RPMI7951 (cell line): Measurements from ENCODE around the gene PKD1L1. TPM values are rescaled to one million over a fixed set of nuclear protein-coding genes. Genes with fewer than 3 reads are reported as not detected.
"Not testable (repeated sequence)": the region's sequence is repeated elsewhere in the genome, so short reads cannot be mapped to it uniquely, and the experiment has no call there.

ENCODE experiments used
- DNase-seq: peaks from one replicate; pipeline ENCODE4 v3.0.0-alpha.2; 2012; ENCODE audit warnings: low read depth
- total RNA-seq: library from RNA; depleted of rRNA; stranded (reverse); fragments of >200 nt; shearing (Covaris generic); gene quantifications from 2 replicates; pipeline ENCODE4 v1.2.3, GENCODE V29; 2014

The PKD1L1 gene
- total RNA-seq, 1 experiment from 2014 or later: 0.12 TPM

GRCh38 chr7:47965456-47965855 is 17.2 kb upstream of the PKD1L1 start:
- DNase-seq: no peak

DNA sequence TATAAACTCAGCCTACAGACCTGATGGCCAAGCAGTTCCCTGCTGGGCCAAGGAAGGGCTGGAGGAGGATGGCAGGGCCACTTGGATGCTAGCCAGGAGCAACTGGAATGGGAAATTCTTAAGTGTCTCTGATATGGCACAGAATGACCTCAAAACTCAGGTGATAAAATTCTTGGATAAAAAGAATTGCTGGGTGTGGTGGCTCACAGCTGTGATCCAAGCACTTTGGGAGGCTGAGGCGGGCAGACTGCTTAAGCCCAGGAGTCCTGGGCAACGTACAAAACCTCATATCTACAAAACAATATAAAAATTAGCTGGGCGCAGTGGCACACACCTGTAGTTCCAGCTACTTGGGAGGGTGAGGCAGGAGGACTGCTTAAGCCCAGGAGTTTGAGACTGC is 14.0 kb upstream of the PKD1L1 start:
- DNase-seq: no peak

- DNase-seq: no peak
Observed at GRCh38 chr7:47957156-47957555, 8.9 kb upstream of the PKD1L1 start.

DNA sequence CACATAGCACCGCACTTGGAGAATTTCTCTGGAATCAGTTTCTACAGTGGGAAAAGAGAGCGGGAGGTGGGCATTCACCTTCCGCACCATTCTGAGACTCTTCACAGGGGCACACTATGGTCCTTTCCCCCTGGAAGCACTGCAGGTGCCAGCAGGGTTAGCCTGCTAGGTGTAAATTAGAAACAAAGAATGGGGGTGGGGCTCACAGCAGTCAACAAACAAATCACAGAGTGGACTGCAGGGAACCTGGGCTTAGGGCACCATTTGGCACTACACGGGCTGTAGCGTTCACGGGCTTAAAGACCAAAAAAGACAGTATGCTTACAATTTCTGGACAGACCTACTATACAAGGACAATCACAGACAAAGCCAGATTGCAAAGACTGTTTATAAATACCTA is 8.0 kb upstream of the PKD1L1 start:
- no peak for DNase-seq

DNA sequence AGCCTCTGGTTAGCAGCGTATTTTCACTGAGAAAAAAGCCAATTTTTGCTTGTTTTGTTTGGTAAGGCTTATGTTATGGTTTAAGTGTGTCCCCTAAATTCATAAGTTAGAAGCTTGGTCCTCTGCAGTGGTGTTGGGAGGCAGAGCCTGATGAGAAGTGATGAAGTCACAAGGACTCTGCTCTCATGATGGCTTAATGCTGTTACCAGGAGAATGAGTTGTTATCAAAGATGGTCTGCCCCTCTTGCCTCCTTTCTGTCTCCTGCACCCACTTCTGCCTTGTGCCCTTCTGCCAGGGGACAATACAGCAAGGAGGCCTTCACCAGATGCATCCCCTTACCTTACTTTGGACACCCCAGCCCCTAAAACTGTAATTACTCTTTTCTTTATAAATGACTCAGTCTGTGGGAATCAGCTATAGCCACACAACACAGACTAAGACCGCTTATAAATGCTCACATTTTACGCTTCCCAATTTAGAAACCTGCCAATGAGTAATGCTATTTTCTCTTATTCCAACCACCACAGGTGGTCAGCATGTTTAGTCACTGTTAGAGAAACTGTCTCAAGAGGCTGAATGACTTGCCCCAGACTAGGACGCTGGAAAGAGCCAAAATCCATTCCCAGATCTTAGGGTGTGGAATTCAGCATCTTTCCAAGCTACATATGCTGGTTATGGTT is 6.1 kb upstream of the PKD1L1 start:
- peak; percentile 96 for DNase-seq

DNA sequence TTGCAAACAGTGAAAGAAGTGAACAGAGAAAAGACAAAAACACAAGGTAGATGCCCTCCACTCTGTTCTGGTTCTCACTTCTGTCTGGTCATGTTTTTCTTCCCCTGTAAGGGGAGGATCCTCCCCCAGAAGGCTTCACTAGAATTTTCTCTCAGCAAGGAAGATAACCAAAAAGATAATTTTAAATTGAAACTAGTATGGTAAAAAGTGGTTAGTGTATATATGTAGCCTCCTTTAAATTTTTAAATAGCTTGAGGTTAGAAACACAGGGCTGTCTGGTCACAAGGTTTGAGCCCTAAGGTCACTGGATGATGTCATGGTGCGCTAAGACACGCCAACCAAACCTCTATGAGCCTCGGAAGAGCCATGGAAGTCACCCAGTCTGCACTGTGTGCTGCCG is 5.6 kb upstream of the PKD1L1 start:
- peak; percentile 77 for DNase-seq

- DNase-seq: no peak
Observed at GRCh38 chr7:47952224-47952623, 4.0 kb upstream of the PKD1L1 start.

DNA sequence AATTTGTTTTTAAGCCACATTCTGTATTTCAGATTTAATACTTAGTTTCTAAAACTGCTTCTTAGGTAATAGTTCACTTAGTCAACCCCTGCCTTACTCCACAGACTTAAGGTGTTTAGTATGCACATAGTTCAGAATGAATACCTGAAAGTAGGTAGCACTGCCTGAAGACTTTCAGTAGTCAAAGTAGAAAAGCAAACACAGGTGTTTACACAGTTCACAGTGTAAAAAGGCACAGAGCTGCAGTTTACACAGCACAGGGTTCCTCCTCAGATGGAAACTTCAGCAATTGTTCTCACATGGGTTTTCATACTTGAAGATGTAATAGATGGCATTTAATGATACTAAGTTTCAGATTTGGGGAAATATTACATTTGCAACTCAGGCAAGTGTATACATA is 3.1 kb upstream of the PKD1L1 start:
- DNase-seq: no peak

DNA sequence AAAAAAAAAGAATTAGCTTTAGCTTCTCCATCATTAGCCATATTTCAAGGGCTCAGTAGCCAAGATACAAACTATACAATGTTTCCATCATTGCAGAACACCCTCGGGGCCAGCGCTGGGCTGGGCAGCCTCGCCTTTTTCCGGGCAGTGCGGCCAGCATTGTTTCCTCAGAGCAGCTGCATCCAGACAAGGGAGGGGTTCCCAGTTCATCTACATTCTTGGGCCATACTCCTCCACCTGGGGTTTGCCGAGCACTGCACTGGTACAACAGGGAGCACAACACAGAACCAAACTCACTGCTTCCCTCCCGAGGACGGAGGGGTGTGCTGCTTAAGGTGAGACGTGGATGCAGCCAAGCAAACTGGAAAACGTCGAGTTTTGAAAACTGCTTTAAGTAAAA is 2.4 kb upstream of the PKD1L1 start:
- DNase-seq: peak; percentile 66

DNA sequence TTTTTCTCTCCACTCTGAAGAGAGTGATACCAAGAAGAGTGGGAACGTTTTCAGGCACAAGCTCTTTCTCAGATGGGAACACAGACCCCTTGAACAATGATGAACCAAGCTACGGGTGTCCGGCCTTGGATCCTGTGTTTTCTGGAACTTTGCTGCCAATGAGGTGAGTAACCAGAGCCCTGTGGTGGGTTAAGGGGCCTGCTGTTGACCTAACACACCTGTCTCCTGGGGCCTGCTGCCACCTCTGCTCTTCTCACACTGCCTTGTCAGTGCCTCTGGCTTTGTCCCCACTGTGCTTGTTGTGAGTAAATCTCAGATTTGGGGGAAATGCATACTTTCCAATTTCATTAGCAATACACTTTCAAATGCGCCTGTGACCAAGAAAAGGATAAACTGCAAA is 1.4 kb upstream of the PKD1L1 start:
- no peak for DNase-seq

GRCh38 chr7:47947355-47947749 is 914 bp downstream of the PKD1L1 start:
- DNase-seq: no peak

- no peak for DNase-seq
Observed at GRCh38 chr7:47946581-47947354, 1.5 kb downstream of the PKD1L1 start.

DNA sequence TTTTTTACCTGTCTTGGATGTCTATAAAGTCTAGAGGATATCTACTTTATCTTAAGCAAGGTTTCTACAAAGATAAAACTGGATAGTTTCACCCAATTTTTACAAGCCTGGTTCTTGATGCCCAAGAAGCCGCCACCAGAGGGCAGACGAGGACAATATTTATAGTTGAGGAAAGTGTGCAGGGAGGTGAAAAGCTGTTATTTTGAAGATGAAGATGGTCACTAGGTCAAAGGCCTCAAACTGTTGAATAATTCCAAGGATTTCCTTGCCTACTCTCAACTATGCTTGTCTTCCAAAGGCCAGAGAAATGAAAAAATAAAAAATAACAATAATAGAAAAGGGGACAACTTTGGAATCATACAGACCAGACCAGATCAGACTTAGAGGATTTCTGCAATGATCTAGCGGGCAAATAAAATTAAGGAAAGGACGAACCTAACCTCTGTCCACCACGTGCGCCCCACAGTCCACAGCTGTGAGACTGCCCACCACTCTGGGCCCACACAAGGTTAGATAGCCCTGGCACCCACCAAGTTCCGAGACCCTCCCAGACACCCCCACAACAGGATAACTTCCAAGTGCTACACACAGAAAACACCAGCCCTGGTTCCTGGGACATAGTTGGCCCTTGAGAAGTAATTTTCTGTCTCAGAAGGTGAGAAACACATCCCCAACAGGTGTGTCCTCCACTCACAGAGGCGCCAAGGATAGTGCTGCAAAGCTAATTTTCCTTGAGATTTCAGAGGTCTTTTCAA is 2.8 kb downstream of the PKD1L1 start:
- DNase-seq: peak; percentile 69

- DNase-seq: no peak
Observed at GRCh38 chr7:47944536-47945260, 3.6 kb downstream of the PKD1L1 start.

- DNase-seq: peak; percentile 67
Observed at GRCh38 chr7:47943676-47944474, 4.4 kb downstream of the PKD1L1 start.

- not testable (repeated sequence) for DNase-seq
Observed at GRCh38 chr7:47942651-47943050, 5.6 kb downstream of the PKD1L1 start.

- DNase-seq: no peak
Observed at GRCh38 chr7:47942132-47942531, 6.1 kb downstream of the PKD1L1 start.

DNA sequence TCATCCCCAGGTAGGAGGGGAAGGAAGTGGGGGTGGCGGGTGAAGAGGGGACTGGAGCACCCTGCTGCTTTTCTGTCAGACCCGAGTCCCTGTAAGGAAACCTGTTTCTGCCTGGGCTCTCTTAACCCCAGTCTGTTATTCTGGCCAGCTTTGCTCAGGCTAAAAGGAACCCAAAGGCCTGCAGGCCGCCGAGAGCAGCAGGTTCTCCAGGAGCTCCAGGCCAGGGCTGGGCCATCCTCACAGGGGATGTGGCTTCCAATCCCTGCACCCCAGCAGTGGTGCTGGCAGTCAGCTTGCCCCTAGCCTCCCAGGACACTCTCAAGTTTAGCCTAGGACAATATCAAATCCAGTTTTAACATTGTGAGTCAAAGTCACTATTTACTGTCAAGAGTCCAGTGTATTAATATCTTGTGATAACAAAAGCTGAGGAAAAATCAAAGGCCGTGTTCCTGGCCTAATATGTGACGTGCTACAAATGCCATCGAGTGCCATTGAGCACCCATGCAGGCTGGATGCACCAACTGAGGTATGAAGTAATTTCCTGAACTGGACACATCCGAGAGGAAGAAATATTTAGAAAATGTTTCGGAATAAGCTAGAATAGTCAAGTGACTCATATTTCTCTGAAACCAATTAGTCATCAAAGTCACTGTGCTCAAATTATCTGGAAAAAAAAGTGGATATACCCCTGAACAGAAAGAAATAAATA is 7.0 kb downstream of the PKD1L1 start:
- DNase-seq: peak; percentile 86

- DNase-seq: peak; percentile 41
Observed at GRCh38 chr7:47940088-47941013, 7.9 kb downstream of the PKD1L1 start.
